ENCODE data around the gene PAX1. TPM values are rescaled to one million over a fixed set of nuclear protein-coding genes. Genes with fewer than 3 reads are reported as not detected.
A peak's percentile ranks its signal among the peaks of the same experiment; 100 is the strongest.

PAX1 gene
- total and polyA plus RNA-seq, 2 of the 13 experiments (the other 11 are each of a cell fraction or from before 2014, with no cell fraction given) = not detected

- ATAC-seq (no peak), FAIRE-seq (no peak), DNase-seq (ENCODE audit: low spot score) (no peak)
- ChIA-PET POLR2A (no interaction called here), CTCF (ENCODE audit: low intra/inter-chr PET ratio, low total read pairs) (no interaction called here)
- H3K4me1 ChIP-seq (ENCODE audit: insufficient read depth, low read length) = no peaks in the 10 kb centered on the region
- no peaks in the 10 kb centered on the region for H3K9me3 ChIP-seq (ENCODE audit: low read length)
- H3K4me2 ChIP-seq (ENCODE audit: low read depth, low read length) = no peak overlapping the region
- no peak overlapping the region for H3K4me3 ChIP-seq (replicated peaks in 1 of 3; ENCODE audit: insufficient read depth in 1 of 3, low read depth in 2 of 3, low read length in 3 of 3)
- no peak overlapping the region for H3K9ac ChIP-seq (ENCODE audit: insufficient read depth, low read depth, low read length)
- H3K36me3 ChIP-seq (replicated peaks in 1 of 2; ENCODE audit: control insufficient read depth in 1 of 2, insufficient read depth in 2 of 2, low read length in 2 of 2) = no peaks in the 10 kb centered on the region
- BruUV-seq (replicated peaks) = no TSS peak
- intact Hi-C loops (cut with micrococcal nuclease; ENCODE audit: unreplicated experiment) (no loop called here), in situ Hi-C loops (cut with HindIII; ENCODE audit: extremely low pct_ligation_motif_present, low pct_unique_long_range_greater_than_20kb) (loop anchor here (10.0 kb wide), 2 partner anchors 398 to 538 kb away; no protein-coding TSS in a partner anchor)
- H3K27ac ChIP-seq (ENCODE audit: extremely low read length, insufficient read depth, low read length) = no peak overlapping the region
- TF ChIP-seq ZNF891 (CRISPR knock-in tag; IDR thresholded peaks at IDR 0.05) (peak; percentile 39; the same call in 1 of the 2 replicates), ARNT (IDR thresholded peaks at IDR 0.05) (no peak), ZNF687 (CRISPR knock-in tag; IDR thresholded peaks at IDR 0.05) (peak; percentile 23; the same call in 1 of the 2 replicates), LBX2 (CRISPR knock-in tag; IDR thresholded peaks at IDR 0.05; ENCODE audit: borderline replicate concordance) (no peak), CREB1 (IDR thresholded peaks at IDR 0.05) (peak; percentile 44; the same call in 1 of the 2 replicates), CREB1 (CRISPR knock-in tag; IDR thresholded peaks at IDR 0.05) (no peak)
- no peaks in the 10 kb centered on the region for H3K79me2 ChIP-seq (ENCODE audit: insufficient read depth, low read length)
- WGBS (ENCODE audit: low lambda C conversion rate) = 52% methylated on average over 66 of the region's 76 CpGs
- no peaks in the 10 kb centered on the region; the same call in 1 of the 2 replicates for H4K20me1 ChIP-seq (ENCODE audit: insufficient read depth, low read length)
- H3K27me3 ChIP-seq (ENCODE audit: control insufficient read depth in 1 of 2, insufficient read depth in 2 of 2, low read length in 2 of 2) = peaks cover 29 to 81% of the 10 kb centered on the region in 2 experiments
- H2AFZ ChIP-seq (ENCODE audit: low read length) = no peak overlapping the region
These were observed 1.1 kb downstream of the PAX1 start for GRCh38 chr20:21706261-21707195.

Measured in HepG2 (cell line).